ENCODE data around the gene GNAQ.

- TF ChIP-seq, protein P1, sequence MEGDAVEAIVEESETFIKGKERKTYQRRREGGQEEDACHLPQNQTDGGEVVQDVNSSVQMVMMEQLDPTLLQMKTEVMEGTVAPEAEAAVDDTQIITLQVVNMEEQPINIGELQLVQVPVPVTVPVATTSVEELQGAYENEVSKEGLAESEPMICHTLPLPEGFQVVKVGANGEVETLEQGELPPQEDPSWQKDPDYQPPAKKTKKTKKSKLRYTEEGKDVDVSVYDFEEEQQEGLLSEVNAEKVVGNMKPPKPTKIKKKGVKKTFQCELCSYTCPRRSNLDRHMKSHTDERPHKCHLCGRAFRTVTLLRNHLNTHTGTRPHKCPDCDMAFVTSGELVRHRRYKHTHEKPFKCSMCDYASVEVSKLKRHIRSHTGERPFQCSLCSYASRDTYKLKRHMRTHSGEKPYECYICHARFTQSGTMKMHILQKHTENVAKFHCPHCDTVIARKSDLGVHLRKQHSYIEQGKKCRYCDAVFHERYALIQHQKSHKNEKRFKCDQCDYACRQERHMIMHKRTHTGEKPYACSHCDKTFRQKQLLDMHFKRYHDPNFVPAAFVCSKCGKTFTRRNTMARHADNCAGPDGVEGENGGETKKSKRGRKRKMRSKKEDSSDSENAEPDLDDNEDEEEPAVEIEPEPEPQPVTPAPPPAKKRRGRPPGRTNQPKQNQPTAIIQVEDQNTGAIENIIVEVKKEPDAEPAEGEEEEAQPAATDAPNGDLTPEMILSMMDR (conservative IDR thresholded peaks at IDR 0.05 in 1 of 2, IDR thresholded peaks at IDR 0.05 in 1 of 2; ENCODE audit: low read depth in 1 of 2, low read length in 2 of 2): no peak
- TF ChIP-seq EZH2 (IDR thresholded peaks at IDR 0.05; ENCODE audit: low read length, missing control alignments): no peak
These were observed 205.5 kb downstream of the GNAQ start for GRCh38 chr9:77826116-77826515.

Data from fibroblast of lung (primary cell).